C4-2B (cell line): ENCODE results near the gene NDP.

Source experiments
- H3K27ac ChIP-seq: fragments of 450-650 bp; 2 replicates; pipeline ENCODE4 v1.5.1; 2017
- ZFX ChIP-seq: fragments of 450-650 bp; IDR thresholded peaks from 2 replicates; pipeline ENCODE4 v1.6.1; 2017
- TF ChIP-seq, protein P1 (sequence below): fragments of 450-650 bp; conservative IDR thresholded peaks from 2 replicates; pipeline ENCODE4 v1.5.1; 2017; ENCODE audit warnings: mild to moderate bottlenecking

NDP gene

DNA sequence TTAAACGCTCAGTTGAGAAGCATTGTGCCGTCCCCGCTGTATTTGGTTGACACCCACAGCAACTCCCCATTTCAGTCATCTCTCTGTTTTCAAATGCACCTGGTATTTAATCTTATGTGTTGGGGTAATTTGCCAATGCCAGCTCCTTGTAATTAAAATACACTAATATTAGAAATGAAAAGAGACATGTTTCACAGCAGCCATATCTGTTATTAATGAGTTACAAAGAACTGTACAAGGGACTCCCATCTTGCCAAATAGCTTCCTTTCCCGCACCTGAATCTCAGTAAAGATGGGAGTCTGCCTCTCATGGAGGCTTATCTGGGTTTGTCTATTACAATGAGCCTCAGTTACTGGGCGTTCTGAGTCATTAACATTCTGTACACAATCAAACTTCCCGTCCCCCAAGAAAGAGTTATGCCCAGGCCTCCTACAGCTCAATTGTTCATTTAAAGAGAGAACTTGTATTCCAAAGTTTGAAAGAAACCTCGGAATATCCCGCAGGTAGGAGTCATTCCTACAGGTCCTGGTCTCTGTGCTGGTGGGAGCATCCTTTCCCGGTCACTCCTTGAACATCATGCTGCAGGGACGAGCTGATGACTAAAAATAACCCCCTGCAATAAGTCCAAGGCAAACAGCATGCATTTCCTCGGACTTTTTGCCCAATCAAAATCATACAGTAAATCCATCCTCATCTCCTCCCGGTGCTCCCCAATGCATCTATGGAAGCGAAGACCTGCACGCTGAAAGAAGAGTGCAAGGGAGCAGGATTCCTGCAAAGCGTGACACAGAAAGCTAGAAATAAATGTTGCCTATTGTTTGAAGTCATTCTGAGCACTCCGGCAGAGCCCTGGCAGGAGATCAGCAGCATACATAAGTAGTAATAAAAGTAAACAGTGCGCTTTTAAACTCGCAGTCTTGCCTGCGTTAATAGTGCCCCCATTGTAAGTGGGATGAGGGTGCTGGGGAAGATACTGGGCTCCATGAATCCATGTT, 926 bp downstream of the NDP start:
- peak overlapping the region; percentile 53 for H3K27ac ChIP-seq

DNA sequence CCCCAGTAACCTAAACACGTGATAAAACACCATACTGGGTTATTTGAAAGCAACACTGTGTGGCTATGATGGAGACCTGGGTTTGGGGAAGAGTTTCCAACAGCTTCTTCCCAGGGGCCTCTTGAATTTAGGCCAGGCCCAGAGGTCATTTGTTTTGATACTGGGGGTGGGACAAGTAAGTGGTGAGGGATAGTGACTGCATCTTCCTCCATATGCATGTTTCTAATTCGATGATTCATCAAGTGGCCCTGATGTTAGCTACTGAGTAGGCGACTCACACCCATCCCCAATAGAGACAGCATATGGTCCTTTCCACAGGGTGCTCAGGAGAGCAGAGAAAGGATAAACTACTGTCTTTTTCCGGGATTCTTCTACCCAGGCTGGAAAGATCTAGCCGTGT, 2.7 kb downstream of the NDP start:
- no peak overlapping the region for H3K27ac ChIP-seq
- TF ChIP-seq, protein P1, sequence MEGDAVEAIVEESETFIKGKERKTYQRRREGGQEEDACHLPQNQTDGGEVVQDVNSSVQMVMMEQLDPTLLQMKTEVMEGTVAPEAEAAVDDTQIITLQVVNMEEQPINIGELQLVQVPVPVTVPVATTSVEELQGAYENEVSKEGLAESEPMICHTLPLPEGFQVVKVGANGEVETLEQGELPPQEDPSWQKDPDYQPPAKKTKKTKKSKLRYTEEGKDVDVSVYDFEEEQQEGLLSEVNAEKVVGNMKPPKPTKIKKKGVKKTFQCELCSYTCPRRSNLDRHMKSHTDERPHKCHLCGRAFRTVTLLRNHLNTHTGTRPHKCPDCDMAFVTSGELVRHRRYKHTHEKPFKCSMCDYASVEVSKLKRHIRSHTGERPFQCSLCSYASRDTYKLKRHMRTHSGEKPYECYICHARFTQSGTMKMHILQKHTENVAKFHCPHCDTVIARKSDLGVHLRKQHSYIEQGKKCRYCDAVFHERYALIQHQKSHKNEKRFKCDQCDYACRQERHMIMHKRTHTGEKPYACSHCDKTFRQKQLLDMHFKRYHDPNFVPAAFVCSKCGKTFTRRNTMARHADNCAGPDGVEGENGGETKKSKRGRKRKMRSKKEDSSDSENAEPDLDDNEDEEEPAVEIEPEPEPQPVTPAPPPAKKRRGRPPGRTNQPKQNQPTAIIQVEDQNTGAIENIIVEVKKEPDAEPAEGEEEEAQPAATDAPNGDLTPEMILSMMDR: no peak
- TF ChIP-seq ZFX: no peak

More for the DNA sequence above, 926 bp downstream of the NDP start:
- TF ChIP-seq ZFX: no peak
- TF ChIP-seq, protein P1: no peak

DNA sequence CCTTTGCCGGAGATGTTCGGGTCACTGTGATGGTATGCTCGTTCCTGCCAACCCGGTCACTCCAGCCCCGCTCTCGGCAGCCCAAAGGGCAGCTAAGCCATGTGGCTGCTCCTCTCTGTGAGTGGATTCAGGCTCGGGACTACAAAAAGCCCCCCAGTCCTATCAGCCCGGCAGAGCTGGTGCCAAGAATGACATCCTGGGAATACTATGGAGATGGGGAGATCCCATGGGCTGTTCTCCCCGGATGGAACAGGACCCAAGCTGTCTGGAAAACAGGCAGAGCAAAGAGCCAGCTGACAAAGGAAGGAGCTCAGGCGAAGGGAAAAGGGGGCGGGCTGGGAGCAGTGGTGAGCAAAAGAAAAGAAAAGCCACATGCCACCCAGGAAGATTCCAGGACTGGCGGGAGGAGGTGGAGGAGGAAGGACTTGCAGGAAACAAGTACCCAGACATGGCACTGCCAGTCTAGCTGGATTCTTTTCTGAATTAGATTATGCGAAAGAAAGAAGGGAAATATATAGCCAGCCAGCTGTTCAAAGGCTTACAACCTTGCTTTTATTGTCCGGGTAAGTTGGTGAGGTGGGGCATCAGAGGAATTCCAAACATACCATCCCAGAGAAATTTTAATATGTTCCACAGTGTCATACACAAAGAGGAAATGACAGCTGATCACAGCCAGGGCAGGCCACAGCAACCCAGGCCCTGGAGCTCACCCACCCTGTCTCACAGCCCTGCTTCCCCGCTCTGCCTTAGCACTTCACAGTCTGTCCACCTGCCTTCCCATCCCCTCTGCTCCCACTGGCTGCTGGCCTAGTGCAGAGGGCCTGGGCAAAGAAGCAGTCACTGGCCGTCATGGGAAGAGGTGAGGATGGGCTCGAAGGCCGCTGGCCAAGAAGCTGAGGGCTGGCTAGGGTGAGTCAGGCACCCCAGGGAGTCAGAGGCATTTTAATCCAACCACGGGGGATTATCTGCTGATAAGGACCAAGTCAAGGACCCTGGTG, 3.4 kb downstream of the NDP start:
- TF ChIP-seq, protein P1: no peak
- no peak for TF ChIP-seq ZFX

DNA sequence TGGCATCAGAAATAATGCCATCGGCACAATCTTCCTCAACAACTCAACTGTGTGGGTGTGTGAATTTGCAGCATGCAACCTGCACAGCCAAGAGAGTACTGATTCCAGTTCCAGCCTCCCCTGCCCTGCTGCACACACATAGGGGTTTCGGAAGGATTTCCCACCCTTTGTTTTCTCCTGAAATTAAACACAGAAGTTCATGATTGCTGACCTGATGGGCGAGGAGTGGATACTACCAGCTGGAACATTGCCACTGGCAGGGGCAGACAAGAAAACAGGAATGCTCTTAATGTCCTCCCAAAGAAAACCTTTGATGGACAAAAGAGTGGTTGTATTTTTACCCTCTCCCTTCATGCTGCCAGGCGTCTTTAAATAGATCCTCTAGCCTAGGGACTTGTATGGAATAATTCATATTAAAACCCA, 4.8 kb downstream of the NDP start:
- TF ChIP-seq ZFX: no peak
- H3K27ac ChIP-seq: no peak overlapping the region

More for the DNA sequence above, 3.4 kb downstream of the NDP start:
- H3K27ac ChIP-seq: no peak overlapping the region

DNA sequence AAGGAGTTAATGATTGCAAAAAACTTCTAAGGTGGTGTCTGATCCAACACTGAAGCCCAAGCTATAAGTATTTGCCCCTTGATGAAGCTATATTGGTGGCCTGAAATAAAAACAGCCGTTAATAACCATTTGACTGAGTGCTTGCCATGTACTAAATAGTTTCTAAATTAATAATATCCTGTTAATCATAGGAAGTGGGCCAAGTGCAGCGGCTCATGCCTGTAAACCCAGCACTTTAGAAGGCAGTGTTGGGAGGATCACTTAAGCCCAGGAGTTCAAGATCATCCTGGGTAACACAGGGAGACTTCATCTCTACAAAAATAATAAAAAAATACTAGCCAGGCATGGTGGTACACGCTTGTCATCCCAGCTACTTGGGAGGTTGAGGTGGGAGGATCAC, 8.3 kb downstream of the NDP start:
- no peak overlapping the region for H3K27ac ChIP-seq
- TF ChIP-seq ZFX: no peak
- TF ChIP-seq, protein P1: no peak

DNA sequence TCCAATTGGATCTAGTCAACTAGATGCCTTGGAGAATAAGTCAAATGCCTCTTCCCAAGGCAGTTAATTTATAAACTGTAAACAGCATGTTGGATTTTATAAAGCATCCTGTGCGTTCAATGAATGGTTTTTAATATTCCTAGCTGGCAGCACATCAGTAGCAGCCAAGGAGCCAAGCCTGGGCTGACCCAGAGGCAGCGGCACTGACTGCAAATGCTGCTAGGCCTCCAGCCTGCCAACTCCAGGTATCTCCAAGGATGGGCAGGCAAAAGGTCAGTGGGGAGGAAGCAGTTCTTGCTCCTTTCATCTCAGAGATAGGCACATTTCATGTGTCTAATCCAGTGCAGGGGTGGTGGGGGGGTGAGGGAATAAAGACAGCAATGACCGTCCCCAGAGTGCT, 9.5 kb downstream of the NDP start:
- H3K27ac ChIP-seq: no peak overlapping the region
- TF ChIP-seq ZFX: no peak
- TF ChIP-seq, protein P1: no peak

DNA sequence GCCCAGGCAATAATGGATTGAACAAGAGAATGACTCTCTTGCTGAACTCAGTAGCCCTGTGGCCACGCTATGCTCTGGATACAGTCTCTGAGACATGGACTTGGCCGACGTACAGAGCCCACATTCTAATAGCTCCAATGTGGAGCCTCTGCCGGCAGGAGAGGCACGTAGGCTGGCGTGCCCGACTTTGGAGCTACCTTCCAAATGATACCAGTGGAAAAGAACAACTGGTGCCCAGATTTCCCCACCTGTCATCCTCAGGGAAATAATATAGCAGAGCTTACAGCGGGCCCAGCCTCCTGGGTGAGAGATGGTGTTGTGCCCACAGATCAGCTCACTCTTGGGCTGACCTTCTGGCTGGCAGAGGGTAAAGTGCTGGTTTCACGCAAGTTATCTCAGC, 10.6 kb downstream of the NDP start:
- H3K27ac ChIP-seq: peak overlapping the region; percentile 26; the same call in 1 of the 2 replicates
- TF ChIP-seq, protein P1: no peak
- TF ChIP-seq ZFX: no peak
